Esophagus (tissue), 2 donors: ENCODE data around the gene NLN. TPM values are rescaled to one million over a fixed set of nuclear protein-coding genes. Genes with fewer than 3 reads are reported as not detected.

Experiments used
- H3K27ac ChIP-seq, 2 donors: one replicate each; pipeline ENCODE4 v1.5.1; 2013; ENCODE audit warnings: low read depth in 2 of 2, mild to moderate bottlenecking in 2 of 2, inconsistent platforms in 1 of 2, low read length in 1 of 2, moderate library complexity in 1 of 2
- H3K27me3 ChIP-seq, 2 donors: one replicate each; pipeline ENCODE4 v1.6.1; 2013; ENCODE audit warnings: low read length in 2 of 2, control low read depth in 1 of 2, mild to moderate bottlenecking in 1 of 2; ENCODE audit not compliant: insufficient read depth in 2 of 2, control insufficient read depth in 1 of 2
- H3K36me3 ChIP-seq, 2 donors: one replicate each; pipeline ENCODE4 v1.6.1; 2013; ENCODE audit warnings: low read length in 1 of 2; ENCODE audit not compliant: control insufficient read depth in 2 of 2, insufficient read depth in 2 of 2
- H3K4me1 ChIP-seq, 2 donors: one replicate each; pipeline ENCODE4 v1.6.1; 2013; ENCODE audit warnings: low read length in 1 of 2; ENCODE audit not compliant: control insufficient read depth in 2 of 2, insufficient read depth in 2 of 2
- H3K4me3 ChIP-seq, 2 donors: one replicate each; pipeline ENCODE4 v1.5.1; 2013; ENCODE audit warnings: low read length in 2 of 2, mild to moderate bottlenecking in 2 of 2, low read depth in 1 of 2, moderate library complexity in 1 of 2
- H3K9me3 ChIP-seq, 2 donors: one replicate each; pipeline ENCODE4 v1.6.1; 2013; ENCODE audit warnings: mild to moderate bottlenecking in 2 of 2, low read depth in 1 of 2, low read length in 1 of 2, moderate library complexity in 1 of 2; ENCODE audit not compliant: control insufficient read depth in 2 of 2, insufficient read depth in 1 of 2
- WGBS, 2 donors: extraction: QIAGEN DNeasy Blood & Tissue Kit; methylation state at CpG; one replicate each; pipeline ENCODE4 v1.1.7; 2013; 5-methylcytosine and 5-hydroxymethylcytosine counted together
- polyA plus RNA-seq, 2 donors: library from polyadenylated mRNA; stranded (reverse); fragments of 200-250 nt; gene quantifications; one replicate each; pipeline ENCODE4 v1.2.3, GENCODE V29; 2013
- donor health status: healthy with polysubstance abuse.
- donor health status: Bipolar disorder and iron deficiency.

Gene NLN
- polyA plus RNA-seq, 2 donors, result 2.3 to 6.0 TPM

GRCh38 chr5:65749956-65750355 is 28.0 kb downstream of the NLN start:
- H3K4me1 ChIP-seq, result no peaks in the 10 kb centered on the region
- WGBS, 2 donors, result 96% methylated on average over 5 of the region's 5 CpGs
- no peaks in the 10 kb centered on the region for H3K9me3 ChIP-seq
- no peak overlapping the region for H3K4me3 ChIP-seq
- no peak overlapping the region for H3K27ac ChIP-seq
- no peaks in the 10 kb centered on the region for H3K36me3 ChIP-seq
- no peaks in the 10 kb centered on the region for H3K27me3 ChIP-seq

- no peaks in the 10 kb centered on the region for H3K4me1 ChIP-seq
- H3K27me3 ChIP-seq, result no peaks in the 10 kb centered on the region
- no peaks in the 10 kb centered on the region for H3K36me3 ChIP-seq
- 75 to 77% methylated on average over 2 of the region's 2 CpGs for whole genome bisulfite sequencing, 2 donors
- H3K4me3 ChIP-seq, result no peak overlapping the region
- H3K9me3 ChIP-seq, result no peaks in the 10 kb centered on the region
- no peak overlapping the region for H3K27ac ChIP-seq
Measured at GRCh38 chr5:65750938-65751337, 28.9 kb downstream of the NLN start.

- no peaks in the 10 kb centered on the region for H3K36me3 ChIP-seq
- WGBS, 2 donors, result 88 to 92% methylated on average over 8 of the region's 8 CpGs
- no peaks in the 10 kb centered on the region for H3K4me1 ChIP-seq
- no peak overlapping the region for H3K27ac ChIP-seq
- no peaks in the 10 kb centered on the region for H3K9me3 ChIP-seq
- H3K4me3 ChIP-seq, result no peak overlapping the region
- H3K27me3 ChIP-seq, result no peaks in the 10 kb centered on the region
Measured at GRCh38 chr5:65753189-65753588, 31.2 kb downstream of the NLN start.

DNA sequence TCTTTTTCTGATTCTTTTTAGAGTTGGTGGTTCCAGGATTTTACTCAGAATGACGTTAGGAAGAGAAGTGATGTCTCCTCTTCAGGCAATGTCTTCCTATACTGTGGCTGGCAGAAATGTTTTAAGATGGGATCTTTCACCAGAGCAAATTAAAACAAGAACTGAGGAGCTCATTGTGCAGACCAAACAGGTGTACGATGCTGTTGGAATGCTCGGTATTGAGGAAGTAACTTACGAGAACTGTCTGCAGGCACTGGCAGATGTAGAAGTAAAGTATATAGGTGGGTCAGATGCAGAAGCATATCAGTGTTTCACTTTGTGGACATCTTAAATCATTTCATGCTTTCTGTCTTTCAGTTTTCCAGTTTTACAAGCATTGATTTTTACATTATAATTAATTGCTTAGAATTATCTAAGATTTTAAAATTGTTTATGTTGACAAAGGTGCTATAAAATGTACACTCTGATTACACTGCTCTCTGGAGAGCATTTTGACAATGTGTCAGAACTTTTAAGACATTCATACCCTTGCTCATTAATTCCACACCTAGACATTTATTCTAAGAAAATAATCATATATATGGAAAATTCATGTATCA is 36.6 kb downstream of the NLN start:
- Histone ChIP-seq H3K9me3 (no peaks in the 10 kb centered on the region), H3K4me3 (no peak overlapping the region), H3K36me3 (no peaks in the 10 kb centered on the region), H3K4me1 (peaks cover 0 to 2% of the 10 kb centered on the region in 2 donors), H3K27me3 (no peaks in the 10 kb centered on the region), H3K27ac (no peak overlapping the region)
- 84 to 87% methylated on average over 4 of the region's 4 CpGs for WGBS, 2 donors

GRCh38 chr5:65760504-65761275 is 38.7 kb downstream of the NLN start:
- Histone ChIP-seq H3K4me3 (no peak overlapping the region), H3K36me3 (no peaks in the 10 kb centered on the region), H3K9me3 (no peaks in the 10 kb centered on the region), H3K27me3 (no peaks in the 10 kb centered on the region), H3K4me1 (peaks cover 0 to 2% of the 10 kb centered on the region in 2 donors), H3K27ac (no peak overlapping the region)
- 55 to 56% methylated on average over 2 of the region's 2 CpGs for WGBS, 2 donors

DNA sequence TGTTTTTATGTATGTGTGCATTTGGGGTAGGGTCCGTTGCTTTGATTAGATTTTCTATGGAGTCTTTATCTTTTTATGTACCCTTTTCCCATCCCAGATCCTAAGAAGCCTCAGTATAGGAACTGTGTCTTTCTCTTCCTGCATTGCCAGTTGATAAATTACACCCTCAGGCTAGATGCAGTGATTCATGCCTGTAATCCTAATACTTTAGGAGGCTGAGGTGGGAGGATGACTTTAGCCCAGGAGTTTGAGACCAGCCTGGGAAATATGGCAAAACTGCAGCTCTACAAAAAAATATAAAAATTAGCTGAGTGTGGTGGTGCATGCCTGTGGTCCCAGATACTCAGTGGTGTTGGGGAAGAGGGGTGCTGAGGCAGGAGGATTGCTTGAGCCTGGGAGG is 40.2 kb downstream of the NLN start:
- H3K4me1 ChIP-seq, result peaks cover 0 to 2% of the 10 kb centered on the region in 2 donors
- H3K27ac ChIP-seq, result no peak overlapping the region
- no peaks in the 10 kb centered on the region for H3K36me3 ChIP-seq
- no peaks in the 10 kb centered on the region for H3K9me3 ChIP-seq
- no peaks in the 10 kb centered on the region for H3K27me3 ChIP-seq
- no peak overlapping the region for H3K4me3 ChIP-seq
- 85 to 90% methylated on average over 1 of the region's 1 CpG for WGBS, 2 donors

DNA sequence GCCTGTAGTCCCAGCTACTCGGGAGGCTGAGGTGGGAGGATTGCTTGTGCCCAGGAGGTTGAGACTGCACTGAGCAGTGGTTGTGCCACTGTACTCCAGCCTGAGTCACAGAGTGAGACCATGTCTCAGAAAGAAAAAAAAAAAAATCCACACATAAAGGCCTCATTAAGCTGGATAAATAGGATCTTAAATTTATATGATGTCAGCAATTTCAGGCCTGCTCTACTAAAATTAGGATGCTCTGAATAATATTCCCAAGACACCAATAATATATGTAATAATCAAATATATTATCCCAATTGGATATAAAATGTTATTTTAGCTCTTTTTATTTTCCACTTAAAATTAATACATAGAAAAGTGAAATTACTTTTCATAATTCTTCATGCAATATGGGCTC is 43.6 kb downstream of the NLN start:
- Histone ChIP-seq H3K4me3 (no peak overlapping the region), H3K27me3 (no peaks in the 10 kb centered on the region), H3K27ac (no peak overlapping the region), H3K9me3 (no peaks in the 10 kb centered on the region), H3K4me1 (no peaks in the 10 kb centered on the region), H3K36me3 (no peaks in the 10 kb centered on the region)
- 96 to 100% methylated on average over 1 of the region's 1 CpG for WGBS, 2 donors

DNA sequence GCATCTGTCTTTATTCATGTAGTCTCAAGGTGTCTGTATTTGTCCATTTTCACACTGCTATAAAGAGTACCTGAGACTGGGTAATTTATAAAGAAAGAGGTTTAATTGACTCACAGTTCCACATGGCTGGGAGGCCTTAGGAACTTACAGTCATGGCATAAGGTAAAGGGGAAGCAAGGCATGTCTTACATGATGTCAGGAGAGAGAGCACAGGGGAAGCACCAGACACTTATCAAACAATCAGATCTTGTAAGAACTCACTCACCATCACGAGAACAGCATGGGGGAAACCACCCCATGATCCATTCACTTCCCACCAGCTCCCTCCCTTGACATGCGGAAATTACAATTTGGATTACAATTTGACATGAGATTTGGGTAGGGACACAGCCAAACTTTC is 44.2 kb downstream of the NLN start:
- Histone ChIP-seq H3K4me3 (no peak overlapping the region), H3K36me3 (no peaks in the 10 kb centered on the region), H3K27ac (no peak overlapping the region), H3K27me3 (no peaks in the 10 kb centered on the region), H3K9me3 (no peaks in the 10 kb centered on the region), H3K4me1 (no peaks in the 10 kb centered on the region)
- 74 to 95% methylated on average over 2 of the region's 2 CpGs for WGBS, 2 donors

GRCh38 chr5:65766781-65767180 is 44.8 kb downstream of the NLN start:
- no peaks in the 10 kb centered on the region for H3K27me3 ChIP-seq
- H3K9me3 ChIP-seq, result no peaks in the 10 kb centered on the region
- H3K27ac ChIP-seq, result no peak overlapping the region
- no peak overlapping the region for H3K4me3 ChIP-seq
- H3K4me1 ChIP-seq, result no peaks in the 10 kb centered on the region
- WGBS, 2 donors, result 97% methylated on average over 2 of the region's 2 CpGs
- H3K36me3 ChIP-seq, result no peaks in the 10 kb centered on the region

- H3K4me1 ChIP-seq, result no peaks in the 10 kb centered on the region
- no peak overlapping the region for H3K27ac ChIP-seq
- no peaks in the 10 kb centered on the region for H3K27me3 ChIP-seq
- H3K9me3 ChIP-seq, result no peaks in the 10 kb centered on the region
- 93 to 96% methylated on average over 1 of the region's 1 CpG for WGBS, 2 donors
- H3K4me3 ChIP-seq, result no peak overlapping the region
- no peaks in the 10 kb centered on the region for H3K36me3 ChIP-seq
Measured at GRCh38 chr5:65767565-65767964, 45.6 kb downstream of the NLN start.
